GM12878 (cell line): ENCODE results near the gene CRIM1. TPM values are rescaled to one million over a fixed set of nuclear protein-coding genes. Genes with fewer than 3 reads are reported as not detected.

Experiments
- ATAC-seq: fragments of 200-7000 bp; cut with Tn5 transposase; 3 replicates; pipeline ENCODE4 v1.9.1; 2020; ENCODE audit warnings: mild to moderate bottlenecking, moderate library complexity
- BruUV-seq: library from RNA; stranded (reverse); fragments of 400-500 nt; replicated peaks from 2 replicates; lab custom pipeline; 2021; lab: Mats Ljungman, UMichigan
- CTCF ChIA-PET: fragments of 300-600 bp; sonication (Branson Sonifier 250); formaldehyde crosslinking; extraction: SDS; loops from one replicate; lab custom pipeline; 2021; ENCODE audit warnings: inconsistent platforms; lab: Yijun Ruan, JAX
- POLR2A ChIA-PET: fragments of 350-600 bp; formaldehyde crosslinking; extraction: SDS; loops from one replicate; lab custom pipeline; 2021; ENCODE audit warnings: inconsistent platforms; lab: Charles Lee
- RAD21 ChIA-PET: fragments of 300-600 bp; sonication (Branson Sonifier 250); formaldehyde crosslinking; loops from one replicate; lab custom pipeline; 2023; ENCODE audit warnings: antibody characterized with exemption; ENCODE audit not compliant: unreplicated experiment; lab: Charles Lee
- SMC1A ChIA-PET: fragments of 300-600 bp; sonication (Branson Sonifier 250); formaldehyde crosslinking; loops from one replicate; lab custom pipeline; 2023; ENCODE audit not compliant: unreplicated experiment, uncharacterized antibody; lab: Charles Lee
- DNase-seq: peaks from one replicate; pipeline ENCODE4 v3.0.0-alpha.2; 2011; ENCODE audit warnings: low read depth, low spot score
- FAIRE-seq: peaks from 3 replicates; lab custom pipeline; 2011; peaks lifted over from hg19 to GRCh38; lab: Jason Lieb, UNC
- H2AFZ ChIP-seq: 2 replicates; pipeline ENCODE4 v1.6.0; 2011; ENCODE audit warnings: low read depth, low read length, control low read depth; ENCODE audit not compliant: control insufficient read depth
- H3K27ac ChIP-seq: 2 replicates; pipeline ENCODE4 v1.5.1; 2011; ENCODE audit warnings: control low read depth; ENCODE audit not compliant: control insufficient read depth, insufficient read depth
- H3K27me3 ChIP-seq, 2 experiments: replicated peaks in 1 of 2; 2 replicates each; pipeline versions ENCODE4 v1.6.0 to v1.6.1; 2011; ENCODE audit warnings: low read length in 1 of 2; ENCODE audit not compliant: control insufficient read depth in 2 of 2, insufficient read depth in 2 of 2
- H3K36me3 ChIP-seq, 2 experiments: 2 replicates each; pipeline ENCODE4 v1.5.1; 2011; ENCODE audit warnings: low read length in 1 of 2; ENCODE audit not compliant: control insufficient read depth in 2 of 2, insufficient read depth in 2 of 2
- H3K4me1 ChIP-seq: 2 replicates; pipeline ENCODE4 v1.6.1; 2011; ENCODE audit warnings: mild to moderate bottlenecking, low read length, moderate library complexity, mixed read lengths; ENCODE audit not compliant: control insufficient read depth, insufficient read depth
- H3K4me2 ChIP-seq: 2 replicates; pipeline ENCODE4 v1.6.0; 2011; ENCODE audit warnings: control low read depth; ENCODE audit not compliant: control insufficient read depth, insufficient read depth
- H3K4me3 ChIP-seq: fragments of 200-600 bp; sonication (generic); 2 replicates; pipeline ENCODE4 v1.5.1; 2016
- H3K79me2 ChIP-seq: 2 replicates; pipeline ENCODE4 v1.6.0; 2011; ENCODE audit warnings: low read length; ENCODE audit not compliant: control insufficient read depth, insufficient read depth
- H3K9ac ChIP-seq: 2 replicates; pipeline ENCODE4 v1.8.0; 2011; ENCODE audit warnings: low read length, control low read depth, mixed read lengths; ENCODE audit not compliant: control insufficient read depth, insufficient read depth
- H3K9me3 ChIP-seq: replicated peaks from 3 replicates; pipeline ENCODE4 v1.5.1; 2011; ENCODE audit warnings: mild to moderate bottlenecking, low read length; ENCODE audit not compliant: control insufficient read depth, insufficient read depth
- H4K20me1 ChIP-seq: 2 replicates; pipeline ENCODE4 v1.6.0; 2011; ENCODE audit not compliant: control insufficient read depth, insufficient read depth
- FOS ChIP-seq: IDR thresholded peaks from 3 replicates; pipeline ENCODE4 v1.6.1; 2011; ENCODE audit warnings: borderline replicate concordance; ENCODE audit not compliant: insufficient read length; ENCODE audit errors: extremely low read depth
- FOXK2 ChIP-seq: fragments of 450-650 bp; IDR thresholded peaks from 2 replicates; pipeline ENCODE4 v1.6.1; 2017; ENCODE audit warnings: mild to moderate bottlenecking, moderate library complexity
- KLF5 ChIP-seq: fragments of 450-650 bp; IDR thresholded peaks from 2 replicates; pipeline ENCODE4 v1.6.1; 2014; ENCODE audit warnings: mild to moderate bottlenecking; ENCODE audit not compliant: partially characterized antibody
- PAX5 ChIP-seq: IDR thresholded peaks from 2 replicates; pipeline ENCODE4 v1.6.1; 2011; ENCODE audit warnings: low read depth, low read length, borderline replicate concordance
- PRDM15 ChIP-seq: fragments of 450-650 bp; formaldehyde crosslinking; IDR thresholded peaks from 2 replicates; pipeline ENCODE4 v1.4.0; 2020; ENCODE audit warnings: mild to moderate bottlenecking, moderate library complexity
- SIX5 ChIP-seq: IDR thresholded peaks from 2 replicates; pipeline ENCODE4 v1.6.1; 2011; ENCODE audit warnings: mild to moderate bottlenecking, low read depth, low read length, moderate library complexity; ENCODE audit not compliant: severe bottlenecking
- WRNIP1 ChIP-seq: IDR thresholded peaks from 2 replicates; pipeline ENCODE4 v1.6.1; 2011; ENCODE audit warnings: low read depth, low read length, improper control_type of control experiment, borderline replicate concordance
- ZNF274 ChIP-seq: IDR thresholded peaks from one replicate; pipeline ENCODE4 v1.8.0; 2011; ENCODE audit not compliant: insufficient read length, insufficient read depth
- ZNF384 ChIP-seq: IDR thresholded peaks from 2 replicates; pipeline ENCODE4 v1.6.1; 2012; ENCODE audit warnings: low read depth, mild to moderate bottlenecking, low read length, improper control_type of control experiment, borderline replicate concordance
- ZZZ3 ChIP-seq: IDR thresholded peaks from 2 replicates; pipeline ENCODE4 v1.6.1; 2011; ENCODE audit warnings: low read depth; ENCODE audit not compliant: control insufficient read depth, insufficient read length
- WGBS: methylation state at CpG from one replicate; pipeline ENCODE4 v1.1.6; 2016; ENCODE audit warnings: low lambda C conversion rate; ENCODE audit not compliant: insufficient replicate concordance, insufficient coverage; ENCODE audit errors: missing lambda C conversion rate; 5-methylcytosine and 5-hydroxymethylcytosine counted together
- in situ Hi-C: fragments of 300-500 bp; cut with MboI; formaldehyde crosslinking; loops from 9 replicates; pipeline ENCODE4 v1.14.3; 2018; ENCODE audit warnings: mixed read lengths
- intact Hi-C: fragments of 100-400 bp; cut with micrococcal nuclease; formaldehyde crosslinking; loops from one replicate; pipeline ENCODE4 v1.14.2; 2022; ENCODE audit not compliant: unreplicated experiment
- polyA plus RNA-seq, 11 experiments: library from polyadenylated mRNA; depleted of rRNA in 4 of 11; unstranded in 6 of 11; stranded (reverse) in 5 of 11; fragments of >200 nt; fragmentation: Nextera tagmentation in 4 of 11; fragmentation: Illumina TruSeq in 1 of 11; extraction: Ambion mirVana in 4 of 11; extraction: Trizol in 1 of 11; gene quantifications; 1 replicate in 1 of 11; 2 replicates in 10 of 11; pipeline versions ENCODE4 v1.2.1 to v1.2.3, GENCODE V29; 2011 to 2016; ENCODE audit warnings: inconsistent platforms in 2 of 11, missing spikeins in 2 of 11, low read depth in 1 of 11
- total RNA-seq, 4 experiments: library from RNA; depleted of rRNA in 3 of 4; stranded (reverse); fragments of >200 nt in 3 of 4; fragmentation: Illumina TruSeq in 1 of 4; extraction: Trizol in 1 of 4; gene quantifications; 2 replicates each; pipeline versions ENCODE4 v1.2.1 to v1.2.3, GENCODE V29; 2013 to 2021
- TF ChIP-seq, protein P1 (sequence below): IDR thresholded peaks from 2 replicates; pipeline ENCODE4 v1.6.1; 2012; ENCODE audit warnings: low read depth, low read length, improper control_type of control experiment

The CRIM1 gene
- total and polyA plus RNA-seq, 10 of the 15 experiments (the other 5 are each of a cell fraction or from before 2014, with no cell fraction given): 0.42 to 7.4 (median 3.1) TPM

GRCh38 chr2:36582951-36583350 is 227.4 kb downstream of the CRIM1 start:
- 0 out of 2 replicates have a peak, but pooled peaks cover 5% of the 10 kb centered on the region for H3K4me1 ChIP-seq
- intact Hi-C loops (no loop called here), in situ Hi-C loops (no loop called here)
- H4K20me1 ChIP-seq: no peaks in the 10 kb centered on the region
- WGBS: 43% methylated on average over 3 of the region's 3 CpGs
- FAIRE-seq: no peak
- H3K27me3 ChIP-seq: no peaks in the 10 kb centered on the region
- RAD21 ChIA-PET: no interaction called here
- no peak for DNase-seq
- no peak overlapping the region for H3K9ac ChIP-seq
- SMC1A ChIA-PET: no interaction called here
- H2AFZ ChIP-seq: no peak overlapping the region
- POLR2A ChIA-PET: no interaction called here
- H3K36me3 ChIP-seq: peaks cover 2 to 16% of the 10 kb centered on the region in 2 experiments
- CTCF ChIA-PET: no interaction called here
- no peak for ATAC-seq
- BruUV-seq: no TSS peak
- H3K4me2 ChIP-seq: no peak overlapping the region
- H3K4me3 ChIP-seq: no peak overlapping the region
- H3K27ac ChIP-seq: no peak overlapping the region
- TF ChIP-seq ZZZ3 (no peak), ZNF274 (no peak), PRDM15 (no peak), ZNF384 (no peak), KLF5 (no peak), SIX5 (no peak), PAX5 (no peak), FOXK2 (no peak), FOS (no peak), WRNIP1 (no peak)
- TF ChIP-seq, protein P1, sequence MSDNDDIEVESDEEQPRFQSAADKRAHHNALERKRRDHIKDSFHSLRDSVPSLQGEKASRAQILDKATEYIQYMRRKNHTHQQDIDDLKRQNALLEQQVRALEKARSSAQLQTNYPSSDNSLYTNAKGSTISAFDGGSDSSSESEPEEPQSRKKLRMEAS: no peak
- H3K9me3 ChIP-seq: no peaks in the 10 kb centered on the region
- H3K79me2 ChIP-seq: no peaks in the 10 kb centered on the region
